NCI-H446 treated with DMSO at 0.1 percent for 48 hours (cell line): Measurements from ENCODE around the gene ASB2.

ENCODE experiments used
- DNase-seq: peaks from one replicate; lab custom pipeline; 2025; lab: John Stamatoyannopoulos, UW

Gene ASB2

DNA sequence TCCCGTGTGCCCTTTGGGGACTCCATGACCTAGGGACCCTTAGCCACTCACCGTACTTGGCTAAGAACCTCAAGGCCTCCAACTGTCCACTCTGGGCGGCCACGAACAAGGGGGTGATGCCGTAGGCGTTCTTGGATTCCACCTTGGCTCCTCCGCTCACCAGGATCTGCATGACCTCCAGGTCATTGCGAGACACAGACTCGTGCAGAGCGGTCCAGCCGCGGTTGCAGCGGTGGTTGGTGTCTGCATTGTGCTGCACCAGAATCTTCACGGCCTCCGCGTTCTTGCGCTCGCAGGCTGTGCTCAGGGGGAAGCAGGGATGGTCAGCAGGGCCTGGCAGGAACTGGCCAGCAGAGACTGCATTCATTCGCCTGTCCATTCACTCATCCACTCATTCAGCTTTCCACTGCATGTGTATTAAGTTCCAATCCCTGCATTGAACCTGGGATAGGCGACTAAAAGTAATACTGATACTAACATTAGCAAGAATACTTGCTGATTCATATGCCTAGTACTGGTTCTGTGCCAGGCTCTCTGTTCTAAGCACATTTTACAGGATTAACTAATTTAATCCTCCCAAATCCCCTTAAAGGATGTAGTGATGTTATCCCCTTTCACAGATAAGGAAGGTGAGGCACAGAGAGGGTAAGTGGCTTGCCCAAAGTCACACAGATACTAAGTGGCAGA lies 25.3 kb downstream of the ASB2 start:
- DNase-seq = no peak

DNA sequence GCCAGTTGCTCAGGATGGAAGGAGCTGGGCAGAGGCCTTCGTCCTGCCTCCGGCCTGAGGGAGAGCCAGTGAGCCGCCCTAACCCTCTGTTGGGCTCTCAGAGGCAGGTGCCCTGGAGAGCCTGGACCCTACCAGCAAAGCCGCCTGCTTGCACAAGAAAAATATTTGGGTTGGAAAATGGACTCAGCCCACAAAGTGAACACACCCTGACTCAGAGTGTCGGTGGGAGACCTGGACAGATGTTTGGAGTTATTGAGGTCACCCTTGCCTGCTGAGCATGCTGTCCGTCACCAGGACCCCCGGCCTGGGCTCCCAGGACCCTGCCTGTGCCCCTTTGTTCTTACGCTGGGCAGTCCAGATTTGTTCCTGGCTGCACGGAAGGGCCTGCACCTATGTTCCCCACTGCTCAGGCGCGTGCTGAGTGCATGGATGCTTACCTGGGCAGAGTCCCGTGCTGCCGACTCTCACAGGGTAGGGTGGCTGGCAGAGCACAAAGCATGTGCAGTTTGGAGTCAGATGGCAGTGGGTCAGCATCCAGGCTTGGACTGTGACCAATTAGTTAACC lies 26.8 kb downstream of the ASB2 start:
- no peak for DNase-seq

DNA sequence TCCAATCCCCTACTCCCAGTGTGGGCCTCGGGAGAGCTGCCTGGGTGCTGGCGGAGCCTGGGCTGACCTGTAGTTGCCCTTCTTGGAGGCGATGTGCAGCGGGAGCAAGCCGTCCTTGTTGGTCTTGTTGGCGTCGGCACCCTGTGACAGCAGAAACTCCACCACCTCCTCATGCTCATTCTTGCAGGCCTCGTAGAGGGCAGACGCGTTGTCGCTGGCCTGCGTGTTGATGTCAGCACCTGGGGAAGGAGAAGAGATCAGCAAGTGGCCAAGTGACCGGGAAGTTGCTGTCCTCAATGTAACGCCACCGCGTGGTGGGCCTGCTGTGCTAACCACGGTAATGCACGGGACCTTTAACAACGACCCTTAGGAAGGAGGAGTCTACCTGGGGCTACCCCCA lies 29.1 kb downstream of the ASB2 start:
- no peak for DNase-seq

DNA sequence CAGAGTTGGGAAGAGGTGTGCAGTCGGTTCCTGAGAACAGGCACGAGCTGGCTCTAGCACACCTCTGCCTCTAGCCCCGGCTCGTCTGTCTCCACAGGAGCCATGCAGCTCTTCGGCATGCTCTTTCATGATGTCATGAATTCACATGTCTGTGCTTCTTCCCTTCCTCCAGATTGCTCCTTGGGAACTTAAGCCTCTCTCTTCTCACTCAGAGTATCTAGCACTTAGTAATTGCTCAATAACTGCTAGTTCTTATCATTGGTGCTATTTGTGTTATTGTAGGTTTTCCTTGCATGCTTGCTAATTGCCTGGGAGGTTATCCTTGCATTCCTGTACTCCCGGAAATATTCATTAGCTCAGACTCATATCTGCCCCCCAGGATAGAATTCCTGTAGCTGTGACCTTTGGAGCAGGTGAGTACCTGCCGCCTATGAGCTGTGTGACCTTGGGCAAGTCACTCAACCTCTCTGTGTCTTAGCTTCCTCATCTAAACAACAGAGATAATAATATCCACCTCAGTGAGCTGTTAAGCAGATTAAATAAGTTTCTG lies 29.8 kb downstream of the ASB2 start:
- DNase-seq = no peak

DNA sequence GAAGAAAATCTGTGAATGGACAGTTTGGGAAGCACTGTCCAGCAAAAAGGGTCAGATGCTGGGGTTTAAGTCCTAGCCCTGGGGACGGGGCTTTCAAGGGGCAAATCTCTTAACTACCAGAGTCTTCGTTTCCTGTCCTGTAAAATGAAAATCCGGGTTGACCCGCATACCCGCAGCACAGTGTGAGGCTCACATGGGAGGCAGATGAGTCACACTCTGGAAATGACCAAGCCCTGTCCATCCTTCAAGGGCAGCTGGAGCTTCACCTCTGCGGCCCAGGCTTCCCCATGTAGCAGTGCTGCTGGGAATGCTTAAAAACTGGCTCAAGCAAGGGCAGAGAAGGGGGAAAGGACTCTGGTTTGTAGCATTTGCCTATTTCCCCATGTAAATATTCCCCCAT lies 30.3 kb downstream of the ASB2 start:
- no peak for DNase-seq

DNA sequence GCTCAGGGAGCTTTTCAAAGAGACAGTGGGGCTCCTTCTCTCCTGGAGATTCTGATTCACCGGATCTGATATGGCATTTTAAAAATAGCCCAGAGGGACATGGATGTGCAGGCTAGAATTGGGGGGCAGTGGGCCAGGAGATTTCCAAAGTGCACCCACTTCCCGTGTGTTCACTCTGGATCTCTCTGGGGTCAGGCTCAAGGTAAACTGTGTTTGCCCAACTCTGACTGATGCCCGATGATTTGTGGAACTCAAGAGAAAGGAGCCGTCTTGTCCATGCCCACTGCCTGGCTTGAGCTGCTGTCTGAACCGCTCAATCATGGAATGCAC lies 31.3 kb downstream of the ASB2 start:
- no peak for DNase-seq

DNA sequence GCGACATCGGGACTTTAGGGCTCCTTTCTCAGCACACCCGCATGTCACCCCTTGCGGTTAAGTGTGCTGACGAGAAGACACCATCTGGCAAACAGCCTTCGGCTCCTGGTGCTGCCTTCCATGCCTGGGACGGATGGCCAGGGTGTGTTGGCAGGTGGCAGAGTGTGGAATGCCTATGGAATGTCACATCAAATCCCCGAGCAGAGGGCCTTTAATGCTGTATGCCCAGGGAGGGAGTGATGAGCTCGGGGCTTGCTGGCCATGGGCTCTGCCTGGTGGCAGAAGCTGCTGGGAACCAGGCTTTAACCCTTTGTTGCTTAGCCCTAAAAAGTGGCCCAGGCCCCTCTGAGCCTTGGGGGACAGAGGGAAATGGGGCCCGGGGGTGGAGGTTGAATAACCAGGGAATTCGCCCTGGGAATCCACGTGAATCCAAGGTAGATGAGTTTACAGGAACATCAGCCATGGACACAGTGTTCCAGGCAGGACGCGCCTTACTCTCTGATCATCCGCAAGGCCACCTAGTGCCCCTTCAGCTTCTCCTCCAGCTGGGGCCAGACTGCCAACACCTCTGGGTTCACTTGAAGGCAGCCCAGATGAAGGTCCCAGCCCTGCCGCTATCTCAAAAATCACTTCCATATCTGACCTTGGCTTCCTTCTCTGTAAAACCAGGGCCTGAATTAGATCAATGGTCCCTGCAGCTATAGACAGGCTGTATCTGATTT lies 31.9 kb downstream of the ASB2 start:
- no peak for DNase-seq

DNA sequence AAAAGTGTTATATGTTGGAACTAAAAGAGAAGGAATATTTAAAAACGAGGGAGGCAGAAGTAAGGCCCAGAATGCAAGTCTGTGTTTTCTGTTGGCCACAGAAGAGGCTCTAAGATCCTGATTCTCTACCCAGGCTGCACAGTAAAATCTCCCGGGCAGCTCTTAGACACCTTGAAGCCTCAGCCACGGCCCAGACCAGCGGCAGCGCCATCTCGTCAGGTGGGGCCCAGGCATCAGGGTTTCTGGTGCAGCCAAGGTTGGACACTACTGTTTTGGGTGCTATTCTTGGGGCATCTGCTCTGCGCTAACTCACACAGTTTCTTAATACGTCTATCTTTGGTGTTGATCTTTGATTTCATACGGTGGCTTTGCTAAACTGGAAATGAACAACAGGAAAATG lies 32.4 kb downstream of the ASB2 start:
- DNase-seq = no peak

DNA sequence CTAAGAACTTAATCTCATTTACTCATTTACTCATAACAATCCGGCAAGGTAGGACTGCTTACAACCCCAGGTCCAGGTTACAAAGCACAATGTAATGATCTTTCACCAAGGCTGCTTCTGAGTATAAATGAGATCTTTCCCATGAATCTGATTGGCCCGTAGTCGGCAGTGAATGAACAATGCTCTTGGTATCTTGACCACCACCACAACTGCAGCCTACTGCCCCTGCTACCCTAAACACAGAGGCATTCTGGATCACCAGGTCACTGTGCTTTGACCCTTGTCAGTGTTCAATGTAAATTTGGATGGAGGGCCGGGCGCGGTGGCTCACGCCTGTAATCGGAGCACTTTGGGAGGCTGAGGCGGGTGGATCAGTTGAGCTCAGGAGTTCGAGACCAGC lies 33.3 kb downstream of the ASB2 start:
- DNase-seq = no peak

DNA sequence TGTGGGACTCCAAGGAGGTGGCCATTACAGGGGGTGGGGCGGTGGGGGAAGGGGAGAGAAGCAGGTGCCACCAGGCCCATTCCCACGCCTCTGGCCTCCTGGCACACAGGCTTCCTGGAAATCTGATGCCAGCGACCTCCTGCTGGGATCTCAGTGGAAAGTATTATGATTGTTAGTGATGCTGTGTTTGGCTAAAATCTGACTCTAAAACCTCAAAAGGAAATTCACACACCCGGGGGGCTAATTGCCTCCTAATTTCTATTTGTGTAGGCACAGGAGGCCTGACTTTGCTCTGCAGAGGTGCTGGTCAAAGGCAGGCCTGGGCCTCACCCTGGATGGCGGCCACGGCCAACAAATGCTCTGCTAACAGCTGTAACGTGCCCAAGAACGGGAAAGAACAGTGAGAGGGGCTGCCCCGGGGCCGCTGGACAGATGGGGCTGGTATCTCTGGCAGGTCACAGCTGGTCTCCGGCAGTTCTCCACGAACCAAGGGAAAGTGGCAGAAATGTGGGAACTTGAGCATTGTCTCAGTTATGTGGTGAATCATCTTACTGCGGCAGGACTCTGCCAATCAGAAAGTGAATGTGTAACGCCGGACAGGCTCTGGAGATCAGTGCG lies 35.0 kb downstream of the ASB2 start:
- DNase-seq = no peak

DNA sequence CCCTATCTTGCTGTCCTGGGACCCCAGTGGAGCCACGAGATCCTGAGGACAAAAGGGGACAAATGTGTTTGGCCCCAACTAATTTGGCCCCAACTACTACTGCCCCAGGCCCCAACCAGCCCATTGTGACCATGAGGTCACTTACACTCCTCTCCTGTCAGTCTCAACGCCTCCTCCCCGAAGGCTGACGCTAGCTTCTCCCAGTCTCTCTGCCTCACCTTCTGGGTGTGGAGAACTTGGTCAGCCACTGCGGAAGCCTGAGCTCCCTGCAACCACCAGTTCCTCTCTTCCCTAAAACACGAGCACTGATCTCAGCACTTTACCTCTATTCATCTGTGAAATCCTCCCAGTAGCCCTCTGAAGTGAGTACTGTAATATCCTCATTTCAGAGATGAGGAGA lies 35.9 kb downstream of the ASB2 start:
- DNase-seq = no peak

DNA sequence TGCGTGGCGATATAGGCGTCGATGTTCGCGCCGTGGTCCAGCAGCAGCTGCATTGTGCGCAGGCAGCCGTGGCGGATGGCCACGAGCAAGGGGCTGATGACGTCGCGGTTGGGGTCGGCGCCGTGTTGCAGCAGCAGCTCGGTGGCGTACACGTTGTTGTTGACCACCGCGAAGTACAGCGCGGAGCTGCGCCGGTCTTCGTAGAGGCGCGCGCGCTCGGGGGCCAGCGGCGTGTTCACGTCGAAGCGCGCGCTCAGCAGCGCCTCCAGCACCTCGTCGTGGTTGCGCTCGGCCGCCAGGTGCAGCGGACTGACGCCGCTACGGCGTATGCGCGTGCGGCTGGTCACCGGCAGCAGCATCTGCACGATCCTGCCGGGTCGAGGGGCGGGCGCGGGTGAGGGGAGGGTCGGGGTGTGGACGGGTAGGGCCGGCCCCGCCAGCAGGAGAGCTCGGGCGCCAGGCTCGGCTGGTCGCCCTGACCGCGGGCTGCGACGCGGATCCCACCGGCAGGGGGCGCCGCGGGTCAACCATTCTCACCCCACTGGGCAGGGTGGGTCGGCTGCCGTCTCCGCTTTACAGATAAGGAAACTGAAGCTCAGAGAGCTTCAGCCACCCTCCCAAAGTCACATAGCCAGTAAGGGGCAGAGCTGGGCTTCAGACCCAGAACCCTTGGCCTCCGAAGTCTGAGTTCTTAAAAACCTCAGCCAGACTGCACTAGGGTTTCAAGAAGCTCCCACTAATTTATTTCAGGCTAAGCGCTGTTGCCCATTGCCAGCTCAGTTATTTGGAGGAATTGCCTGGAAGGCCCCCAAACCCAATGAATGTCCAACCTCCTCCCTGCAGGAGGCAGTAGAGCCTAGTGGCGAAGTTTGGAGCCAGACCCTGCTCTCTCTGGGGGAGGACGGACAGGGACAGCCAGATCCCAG lies 36.8 kb downstream of the ASB2 start:
- no peak for DNase-seq

DNA sequence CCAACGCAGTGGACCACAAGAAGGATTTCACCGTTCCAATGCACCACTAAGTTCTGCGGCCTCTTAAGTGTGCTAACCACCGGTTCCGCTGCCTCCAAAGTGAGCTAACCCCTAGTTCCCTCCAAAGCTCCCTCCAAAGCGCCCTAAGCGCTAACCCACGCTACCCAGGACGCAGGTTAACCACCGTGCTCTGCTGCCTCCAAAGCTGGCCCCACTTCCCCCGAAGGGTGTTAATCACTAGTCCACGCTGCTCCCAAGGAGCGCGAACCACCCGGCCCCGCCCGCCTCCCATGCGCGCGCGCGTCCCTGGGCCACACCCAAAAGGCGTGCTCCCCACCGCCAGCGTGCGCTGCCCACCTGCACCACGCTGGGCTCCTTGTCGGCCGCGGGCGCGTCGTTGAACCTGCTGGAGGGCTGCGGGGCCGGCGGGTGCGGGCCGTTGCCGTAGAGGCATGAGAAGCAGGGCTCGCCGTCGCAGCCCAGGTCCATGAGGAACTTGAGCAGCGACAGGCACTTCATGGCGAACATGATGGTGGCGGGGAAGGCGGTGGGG lies 37.5 kb downstream of the ASB2 start:
- no peak for DNase-seq

DNA sequence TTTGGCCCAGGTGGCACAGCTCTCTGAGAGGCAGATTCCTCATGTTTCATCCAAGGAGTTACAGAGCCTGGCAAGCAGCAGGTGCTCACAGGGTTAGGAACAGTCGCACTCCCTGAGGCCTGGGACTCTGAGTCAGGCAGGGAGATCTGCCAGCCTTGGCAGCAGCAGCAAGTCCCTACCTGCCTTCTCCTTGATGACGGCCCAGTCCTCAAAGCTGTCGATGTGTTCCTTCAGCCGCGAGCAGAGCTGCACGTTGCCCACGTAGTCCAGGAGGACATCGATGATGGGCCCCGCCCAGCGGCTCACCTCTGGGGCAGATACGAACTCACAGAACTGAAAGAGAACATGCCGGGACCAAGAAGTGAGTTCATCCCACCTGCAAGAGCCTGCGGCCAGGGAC lies 38.9 kb downstream of the ASB2 start:
- DNase-seq = no peak

DNA sequence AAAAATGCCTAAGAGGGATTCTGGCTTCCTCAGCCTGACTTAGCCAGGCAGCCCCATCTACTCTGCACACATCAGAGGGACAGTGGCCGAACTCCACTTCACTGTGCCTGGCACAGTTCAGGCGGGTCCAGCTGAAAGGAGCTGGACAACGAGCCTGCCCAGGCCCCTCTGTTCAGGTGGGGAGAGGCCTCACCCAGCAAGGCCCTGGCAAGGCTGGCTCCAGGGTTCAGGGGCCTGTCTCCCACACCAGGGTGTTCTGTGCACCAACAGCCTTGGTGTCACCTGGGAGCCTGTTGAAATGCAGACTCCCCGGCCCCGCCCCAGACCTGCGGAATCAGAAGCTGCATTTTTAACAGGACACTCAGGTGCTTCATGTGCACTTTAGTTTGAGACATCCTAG lies 39.4 kb downstream of the ASB2 start:
- DNase-seq = no peak

DNA sequence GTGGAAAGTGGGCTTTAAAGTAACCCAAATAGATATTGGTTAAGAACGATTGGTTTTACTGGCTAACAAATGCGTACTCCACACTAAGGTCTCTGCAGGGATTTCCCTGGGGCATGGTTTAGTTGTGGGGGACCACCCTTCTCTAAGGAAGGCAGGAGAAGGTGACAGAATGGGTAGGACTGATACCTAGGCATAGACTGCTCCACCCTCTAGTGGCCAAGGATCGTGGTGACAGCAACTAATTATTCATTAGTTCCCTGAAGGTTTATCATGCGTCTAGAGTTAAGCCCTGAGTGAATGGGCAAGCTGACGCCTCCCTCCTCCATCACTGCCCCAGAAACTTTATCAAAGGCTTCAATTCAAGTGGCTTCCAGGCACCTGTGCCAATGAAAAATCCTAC lies 40.1 kb downstream of the ASB2 start:
- DNase-seq = no peak

DNA sequence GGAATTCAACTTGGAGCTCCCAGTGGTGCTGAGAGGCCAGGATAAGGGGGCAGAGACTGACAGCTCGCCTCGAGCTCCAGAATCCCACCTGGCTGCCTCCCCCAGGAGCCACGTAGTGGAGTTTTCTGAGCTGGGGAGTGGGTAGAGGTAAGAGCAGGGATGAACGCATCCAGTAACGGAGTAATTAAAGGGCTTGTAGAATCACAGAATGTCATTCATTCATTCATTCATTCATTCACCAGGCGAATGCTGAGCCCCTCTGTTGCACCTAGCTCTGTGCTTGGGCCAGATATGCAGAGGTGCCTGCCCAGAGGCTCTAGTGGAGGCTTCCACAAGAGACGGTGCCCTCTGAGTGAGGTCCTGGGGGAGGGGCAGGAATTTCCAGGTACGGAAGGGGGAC lies 41.2 kb downstream of the ASB2 start:
- DNase-seq = no peak

DNA sequence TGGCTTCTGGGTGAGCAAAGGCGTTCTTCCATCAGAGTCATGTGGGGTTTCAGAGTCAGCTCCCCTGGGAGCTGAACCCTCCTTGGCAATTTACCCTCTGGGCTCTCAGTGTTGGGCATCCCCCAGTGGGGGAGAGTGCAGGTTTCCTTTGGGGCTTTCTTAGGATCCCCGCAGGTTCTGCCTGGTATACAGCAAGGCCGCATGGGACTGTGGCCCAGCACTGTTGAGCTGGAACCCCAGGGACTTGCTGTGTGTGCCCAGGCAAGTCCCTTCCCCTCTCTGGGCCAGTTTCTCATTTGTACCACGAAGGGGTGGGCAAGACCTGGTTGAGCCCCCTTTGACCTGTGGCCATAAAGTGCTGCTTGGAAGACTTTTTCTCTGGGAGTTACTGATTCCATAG lies 43.7 kb downstream of the ASB2 start:
- no peak for DNase-seq

DNA sequence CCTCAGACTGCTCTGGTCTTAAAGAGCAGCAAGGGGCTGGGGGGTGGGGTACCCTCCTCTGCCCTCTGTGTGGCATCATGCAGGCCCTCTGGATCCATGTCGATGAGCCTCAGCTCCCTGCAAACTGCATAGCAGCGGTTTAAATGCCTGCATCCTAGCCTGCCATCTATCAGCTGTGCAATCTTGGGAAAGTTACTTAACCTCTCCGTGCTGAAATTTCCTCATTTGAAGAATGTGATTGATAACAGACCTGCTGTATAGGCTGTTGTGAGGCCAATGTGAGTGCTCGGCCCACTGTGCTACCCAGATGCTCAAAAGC lies 45.4 kb downstream of the ASB2 start:
- DNase-seq = no peak

DNA sequence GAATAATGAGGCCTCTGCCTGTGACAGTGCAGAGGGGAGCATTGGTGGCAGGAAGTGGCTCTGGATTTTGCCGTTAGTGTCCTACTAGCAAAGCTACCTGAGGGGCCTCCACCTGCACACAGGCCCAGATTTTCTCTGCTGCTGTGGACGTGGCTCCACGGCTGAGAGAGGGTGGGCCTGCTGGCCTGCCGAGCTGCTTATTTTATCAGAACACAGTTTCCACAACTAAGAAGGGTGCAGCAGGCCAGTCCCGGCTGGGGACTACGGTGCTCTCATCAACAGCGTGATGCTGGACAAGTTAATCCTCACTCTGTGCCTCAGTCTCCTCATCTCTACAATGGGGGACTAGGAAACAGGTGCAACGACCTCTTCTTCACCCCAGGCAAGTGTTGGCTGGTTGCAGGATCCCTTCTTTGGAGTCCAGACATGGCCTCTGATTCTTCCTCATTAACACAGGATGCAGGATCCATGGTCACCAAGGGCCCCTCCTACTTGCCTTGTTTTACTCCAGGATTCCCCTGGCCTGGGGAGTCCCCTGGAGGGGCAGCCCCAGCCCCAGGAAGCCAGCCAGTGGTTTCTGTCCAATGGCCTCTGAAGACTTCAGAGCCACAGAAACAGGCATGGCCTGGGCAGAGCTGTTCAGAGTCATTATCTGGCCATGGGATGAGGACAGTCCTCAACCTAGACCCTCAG lies 45.9 kb downstream of the ASB2 start:
- no peak for DNase-seq

DNA sequence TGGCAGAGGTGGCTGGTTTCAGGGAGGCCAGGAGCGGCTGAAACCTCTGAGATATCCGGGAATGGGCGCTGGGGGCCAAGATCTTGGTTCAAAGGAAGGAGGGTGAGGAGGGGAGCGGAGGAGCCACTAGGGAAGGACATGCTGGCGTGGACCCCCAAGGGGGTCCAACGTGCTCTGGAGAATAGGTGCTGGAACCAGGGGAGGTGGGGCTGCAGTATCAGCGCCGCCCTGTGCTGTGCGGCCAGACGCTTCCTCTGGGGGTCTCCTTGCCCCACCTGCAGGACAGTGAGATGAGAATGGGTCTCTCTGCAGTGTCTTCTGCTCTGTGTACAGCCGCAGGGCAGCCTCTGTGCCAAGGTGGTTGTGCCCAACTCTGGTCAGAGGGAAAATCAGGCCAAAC lies 46.7 kb downstream of the ASB2 start:
- DNase-seq = no peak
